ENCODE results near the gene ARHGEF26. TPM values are rescaled to one million over a fixed set of nuclear protein-coding genes. Genes with fewer than 3 reads are reported as not detected.

The ARHGEF26 gene
- total RNA-seq, 1 experiment from 2014 or later: 7.2 TPM

GRCh38 chr3:154218728-154219127, 97.5 kb downstream of the ARHGEF26 start:
- POLR2A ChIA-PET: no interaction called here
- peaks cover 0 to 16% of the 10 kb centered on the region in 2 experiments; a peak in 2 of 4 replicates for H3K4me1 ChIP-seq (ENCODE audit: control insufficient read depth in 1 of 2, insufficient read depth in 2 of 2, low read length in 2 of 2)
- ATAC-seq: no peak
- H3K9me2 ChIP-seq (ENCODE audit: insufficient read depth): no peaks in the 10 kb centered on the region
- RAD21 ChIA-PET (ENCODE audit: low non-redundant PET in 1 of 2, low total read pairs in 2 of 2, uncharacterized antibody in 2 of 2, unreplicated experiment in 2 of 2): no interaction called here
- H3K4me3 ChIP-seq (replicated peaks in 1 of 2; ENCODE audit: low read depth in 1 of 2, low read length in 2 of 2): no peak overlapping the region
- H3K9me3 ChIP-seq (ENCODE audit: control insufficient read depth in 1 of 2, insufficient read depth in 1 of 2, low read depth in 1 of 2, low read length in 2 of 2): no peaks in the 10 kb centered on the region
- intact Hi-C loops (cut with micrococcal nuclease): no loop called here
- CTCF ChIA-PET: no interaction called here
- no peak overlapping the region for H3K9ac ChIP-seq (ENCODE audit: low read length)
- no TSS peak for BruUV-seq (replicated peaks)
- H3K4me2 ChIP-seq (ENCODE audit: low read length): peak overlapping the region; percentile 18; the same call in 1 of the 2 replicates
- no peak overlapping the region for H3K27ac ChIP-seq (ENCODE audit: low read depth, low read length)
- H3K79me2 ChIP-seq (ENCODE audit: insufficient read depth, low read length): no peaks in the 10 kb centered on the region
- no peak for TF ChIP-seq ZFX (IDR thresholded peaks at IDR 0.05)
- TF ChIP-seq JUND (IDR thresholded peaks at IDR 0.05): no peak
- TF ChIP-seq MAX (IDR thresholded peaks at IDR 0.05): no peak
- no peak for TF ChIP-seq CTCF (IDR thresholded peaks at IDR 0.05 in 2 of 3, conservative IDR thresholded peaks at IDR 0.05 in 1 of 3; ENCODE audit: borderline replicate concordance in 1 of 3, insufficient read depth in 1 of 3, low read depth in 2 of 3, low read length in 2 of 3)
- no peak for TF ChIP-seq REST (IDR thresholded peaks at IDR 0.05; ENCODE audit: low read depth)
- no peak for TF ChIP-seq SRF (IDR thresholded peaks at IDR 0.05; ENCODE audit: low read depth)
- TF ChIP-seq ZNF274 (IDR thresholded peaks at IDR 0.05; ENCODE audit: low read depth, low read length): no peak
- TF ChIP-seq POLR2A (IDR thresholded peaks at IDR 0.05; ENCODE audit: borderline replicate concordance, extremely low read depth, insufficient read depth, insufficient read length): no peak
- no peak for TF ChIP-seq EZH2phosphoT487 (IDR thresholded peaks at IDR 0.05; ENCODE audit: borderline replicate concordance)
- no peak for TF ChIP-seq FOSL1 (IDR thresholded peaks at IDR 0.05; ENCODE audit: low read depth)
- no peak for TF ChIP-seq POLR2AphosphoS5 (IDR thresholded peaks at IDR 0.05; ENCODE audit: low read depth, low read length)
- no peak for TF ChIP-seq YY1 (IDR thresholded peaks at IDR 0.05; ENCODE audit: extremely low read depth, insufficient replicate concordance, low read depth, low read length)
- no peak for TF ChIP-seq EGR1 (IDR thresholded peaks at IDR 0.05; ENCODE audit: low read depth)
- no peak for TF ChIP-seq ATF3 (IDR thresholded peaks at IDR 0.05)
- H3K27me3 ChIP-seq (ENCODE audit: insufficient read depth, low read length): no peaks in the 10 kb centered on the region
- DNase-seq (ENCODE audit: low read depth, low spot score): no peak
- no peaks in the 10 kb centered on the region for H3K36me3 ChIP-seq (ENCODE audit: control insufficient read depth in 1 of 2, insufficient read depth in 2 of 2, low read length in 2 of 2)
- no peaks in the 10 kb centered on the region for H4K20me1 ChIP-seq (ENCODE audit: insufficient read depth)
- H2AFZ ChIP-seq (ENCODE audit: low read depth, low read length, poor library complexity, severe bottlenecking): no peak overlapping the region

Data from HCT116 (cell line).